ENCODE results near the gene NPLOC4.

- TF ChIP-seq RXRA (IDR thresholded peaks at IDR 0.05) = no peak
- TF ChIP-seq CTCF (IDR thresholded peaks at IDR 0.05; ENCODE audit: low read depth, low read length, missing input control) = no peak
- no peak for TF ChIP-seq ZBTB33 (IDR thresholded peaks at IDR 0.05)
Observed at GRCh38 chr17:81565231-81565630, 71.7 kb downstream of the NPLOC4 start.
